ENCODE measurements around the gene MSANTD1.

Gene MSANTD1

DNA sequence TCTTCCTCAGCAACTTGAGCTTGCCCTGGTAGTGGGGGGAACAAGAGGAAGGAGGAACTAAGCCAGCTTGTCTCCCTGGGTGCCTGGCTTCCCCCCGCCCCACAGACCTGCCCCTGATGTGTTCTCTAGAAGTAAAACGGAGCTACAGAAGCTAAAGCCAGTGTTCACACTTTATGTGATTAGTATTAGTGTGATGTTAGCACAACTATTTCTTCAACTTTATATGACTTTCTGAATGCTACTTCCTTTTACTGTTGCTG is 54.5 kb downstream of the MSANTD1 start (continued):
- TF ChIP-seq, protein P1, sequence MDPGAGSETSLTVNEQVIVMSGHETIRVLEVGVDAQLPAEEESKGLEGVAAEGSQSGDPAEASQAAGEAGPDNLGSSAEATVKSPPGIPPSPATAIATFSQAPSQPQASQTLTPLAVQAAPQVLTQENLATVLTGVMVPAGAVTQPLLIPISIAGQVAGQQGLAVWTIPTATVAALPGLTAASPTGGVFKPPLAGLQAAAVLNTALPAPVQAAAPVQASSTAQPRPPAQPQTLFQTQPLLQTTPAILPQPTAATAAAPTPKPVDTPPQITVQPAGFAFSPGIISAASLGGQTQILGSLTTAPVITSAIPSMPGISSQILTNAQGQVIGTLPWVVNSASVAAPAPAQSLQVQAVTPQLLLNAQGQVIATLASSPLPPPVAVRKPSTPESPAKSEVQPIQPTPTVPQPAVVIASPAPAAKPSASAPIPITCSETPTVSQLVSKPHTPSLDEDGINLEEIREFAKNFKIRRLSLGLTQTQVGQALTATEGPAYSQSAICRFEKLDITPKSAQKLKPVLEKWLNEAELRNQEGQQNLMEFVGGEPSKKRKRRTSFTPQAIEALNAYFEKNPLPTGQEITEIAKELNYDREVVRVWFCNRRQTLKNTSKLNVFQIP (CRISPR knock-in tag; IDR thresholded peaks at IDR 0.05; ENCODE audit: borderline replicate concordance, low read depth) = no peak
- TF ChIP-seq, protein P2, sequence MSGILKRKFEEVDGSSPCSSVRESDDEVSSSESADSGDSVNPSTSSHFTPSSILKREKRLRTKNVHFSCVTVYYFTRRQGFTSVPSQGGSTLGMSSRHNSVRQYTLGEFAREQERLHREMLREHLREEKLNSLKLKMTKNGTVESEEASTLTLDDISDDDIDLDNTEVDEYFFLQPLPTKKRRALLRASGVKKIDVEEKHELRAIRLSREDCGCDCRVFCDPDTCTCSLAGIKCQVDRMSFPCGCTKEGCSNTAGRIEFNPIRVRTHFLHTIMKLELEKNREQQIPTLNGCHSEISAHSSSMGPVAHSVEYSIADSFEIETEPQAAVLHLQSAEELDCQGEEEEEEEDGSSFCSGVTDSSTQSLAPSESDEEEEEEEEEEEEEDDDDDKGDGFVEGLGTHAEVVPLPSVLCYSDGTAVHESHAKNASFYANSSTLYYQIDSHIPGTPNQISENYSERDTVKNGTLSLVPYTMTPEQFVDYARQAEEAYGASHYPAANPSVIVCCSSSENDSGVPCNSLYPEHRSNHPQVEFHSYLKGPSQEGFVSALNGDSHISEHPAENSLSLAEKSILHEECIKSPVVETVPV (CRISPR knock-in tag; IDR thresholded peaks at IDR 0.05) = no peak
- TF ChIP-seq ZFP3 (CRISPR knock-in tag; IDR thresholded peaks at IDR 0.05) (no peak), GLIS3 (CRISPR knock-in tag; IDR thresholded peaks at IDR 0.05) (no peak), BACH2 (CRISPR knock-in tag; IDR thresholded peaks at IDR 0.05; ENCODE audit: borderline replicate concordance) (no peak), CSDC2 (CRISPR knock-in tag; IDR thresholded peaks at IDR 0.05) (no peak)
- TF ChIP-seq, protein P3, sequence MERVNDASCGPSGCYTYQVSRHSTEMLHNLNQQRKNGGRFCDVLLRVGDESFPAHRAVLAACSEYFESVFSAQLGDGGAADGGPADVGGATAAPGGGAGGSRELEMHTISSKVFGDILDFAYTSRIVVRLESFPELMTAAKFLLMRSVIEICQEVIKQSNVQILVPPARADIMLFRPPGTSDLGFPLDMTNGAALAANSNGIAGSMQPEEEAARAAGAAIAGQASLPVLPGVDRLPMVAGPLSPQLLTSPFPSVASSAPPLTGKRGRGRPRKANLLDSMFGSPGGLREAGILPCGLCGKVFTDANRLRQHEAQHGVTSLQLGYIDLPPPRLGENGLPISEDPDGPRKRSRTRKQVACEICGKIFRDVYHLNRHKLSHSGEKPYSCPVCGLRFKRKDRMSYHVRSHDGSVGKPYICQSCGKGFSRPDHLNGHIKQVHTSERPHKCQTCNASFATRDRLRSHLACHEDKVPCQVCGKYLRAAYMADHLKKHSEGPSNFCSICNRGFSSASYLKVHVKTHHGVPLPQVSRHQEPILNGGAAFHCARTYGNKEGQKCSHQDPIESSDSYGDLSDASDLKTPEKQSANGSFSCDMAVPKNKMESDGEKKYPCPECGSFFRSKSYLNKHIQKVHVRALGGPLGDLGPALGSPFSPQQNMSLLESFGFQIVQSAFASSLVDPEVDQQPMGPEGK (CRISPR knock-in tag; IDR thresholded peaks at IDR 0.05; ENCODE audit: borderline replicate concordance) = no peak

DNA sequence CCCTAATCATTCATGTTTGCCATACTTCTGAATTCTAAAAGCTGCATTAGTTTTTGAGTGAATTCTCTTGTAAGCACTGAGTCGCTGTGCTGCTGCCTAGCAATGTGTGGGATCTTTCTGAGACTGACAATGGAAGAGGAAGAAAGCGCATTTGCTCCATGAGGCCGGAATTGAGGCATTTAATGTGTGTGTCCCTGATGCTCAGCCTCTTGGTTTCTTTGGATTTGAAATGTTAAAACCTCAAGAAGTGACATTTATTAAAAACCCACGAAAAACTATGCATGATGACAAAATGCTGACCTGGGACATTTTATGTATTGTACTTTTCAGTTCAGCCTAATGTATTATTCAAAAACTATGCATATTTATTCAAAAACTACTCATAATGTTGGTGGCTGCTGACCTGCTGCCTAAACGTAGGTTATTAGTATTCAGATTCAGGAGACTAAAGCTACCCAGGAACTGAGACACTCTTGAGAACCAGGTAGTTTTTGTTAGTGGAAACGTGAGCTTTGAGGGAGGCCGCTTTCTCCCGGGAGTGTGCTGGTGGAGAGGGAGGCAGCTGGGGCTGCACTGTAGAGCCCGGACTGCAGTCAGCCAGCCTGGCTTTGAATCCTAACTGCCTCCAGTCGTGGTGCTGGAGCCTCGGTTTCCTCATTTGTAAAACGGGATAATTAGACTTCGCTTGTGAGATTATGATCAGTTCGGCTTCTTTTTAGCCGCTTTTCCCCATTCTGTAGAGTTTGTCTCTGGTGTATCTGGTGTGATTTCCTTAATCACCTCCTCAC is 55.2 kb downstream of the MSANTD1 start:
- ATAC-seq = 0 out of 3 replicates have a peak, but pooled peaks have one; percentile 16
- TF ChIP-seq RARB (CRISPR knock-in tag; IDR thresholded peaks at IDR 0.05) = no peak
- TF ChIP-seq, protein P1 (CRISPR knock-in tag; IDR thresholded peaks at IDR 0.05; ENCODE audit: borderline replicate concordance, low read depth) = no peak
- no peak for TF ChIP-seq ZNF565 (CRISPR knock-in tag; conservative IDR thresholded peaks at IDR 0.05; ENCODE audit: low read depth)
- no peak for TF ChIP-seq BACH2 (CRISPR knock-in tag; IDR thresholded peaks at IDR 0.05; ENCODE audit: borderline replicate concordance)
- TF ChIP-seq, protein P3 (CRISPR knock-in tag; IDR thresholded peaks at IDR 0.05; ENCODE audit: borderline replicate concordance) = no peak
- TF ChIP-seq OSR1 (CRISPR knock-in tag; IDR thresholded peaks at IDR 0.05) = no peak
- TF ChIP-seq PPARA (CRISPR knock-in tag; IDR thresholded peaks at IDR 0.05; ENCODE audit: borderline replicate concordance) = no peak
- TF ChIP-seq TCF4 (CRISPR knock-in tag; IDR thresholded peaks at IDR 0.05; ENCODE audit: borderline replicate concordance) = no peak
- TF ChIP-seq ISL1 (CRISPR knock-in tag; IDR thresholded peaks at IDR 0.05) = no peak
- TF ChIP-seq ZFP3 (CRISPR knock-in tag; IDR thresholded peaks at IDR 0.05) = no peak
- no peak for TF ChIP-seq CSDC2 (CRISPR knock-in tag; IDR thresholded peaks at IDR 0.05)
- no peak for TF ChIP-seq GLIS3 (CRISPR knock-in tag; IDR thresholded peaks at IDR 0.05)

DNA sequence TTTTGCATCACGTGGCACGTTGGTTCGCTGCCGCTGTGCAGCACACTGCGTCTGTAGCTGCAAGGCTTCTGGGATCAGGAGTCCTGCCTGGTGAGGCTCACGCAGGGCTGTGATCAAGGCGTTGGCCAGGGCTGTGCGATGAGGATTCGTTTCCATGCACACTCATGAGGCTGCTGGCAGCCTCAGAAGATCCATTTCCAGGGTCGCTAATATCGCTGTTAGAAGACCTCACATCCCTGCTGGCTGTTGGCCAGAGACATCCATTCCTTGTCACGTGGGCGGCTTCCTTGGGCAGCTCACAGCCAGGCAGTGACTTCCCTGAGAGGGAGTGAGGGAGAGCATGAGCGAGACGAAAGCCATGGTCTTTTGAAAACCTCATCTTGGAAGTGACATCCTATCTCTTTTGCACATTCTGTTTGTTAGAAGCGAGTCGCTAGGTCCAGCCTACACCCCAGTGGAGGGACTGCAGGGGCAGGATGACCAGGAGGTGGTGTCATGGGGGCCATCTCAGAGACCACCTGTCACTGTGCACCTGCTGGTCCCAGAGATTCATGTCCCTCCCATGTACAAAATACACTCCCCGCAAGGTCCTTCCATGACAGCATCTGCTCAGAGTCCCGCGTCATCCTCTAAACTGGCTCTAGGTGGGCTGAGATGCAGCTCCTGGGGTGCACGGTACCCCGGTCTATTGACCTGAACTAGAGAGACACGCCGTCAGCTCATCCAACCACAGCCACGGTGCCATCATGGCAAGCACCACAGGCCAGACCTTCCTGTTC is 56.1 kb downstream of the MSANTD1 start:
- TF ChIP-seq, protein P4, sequence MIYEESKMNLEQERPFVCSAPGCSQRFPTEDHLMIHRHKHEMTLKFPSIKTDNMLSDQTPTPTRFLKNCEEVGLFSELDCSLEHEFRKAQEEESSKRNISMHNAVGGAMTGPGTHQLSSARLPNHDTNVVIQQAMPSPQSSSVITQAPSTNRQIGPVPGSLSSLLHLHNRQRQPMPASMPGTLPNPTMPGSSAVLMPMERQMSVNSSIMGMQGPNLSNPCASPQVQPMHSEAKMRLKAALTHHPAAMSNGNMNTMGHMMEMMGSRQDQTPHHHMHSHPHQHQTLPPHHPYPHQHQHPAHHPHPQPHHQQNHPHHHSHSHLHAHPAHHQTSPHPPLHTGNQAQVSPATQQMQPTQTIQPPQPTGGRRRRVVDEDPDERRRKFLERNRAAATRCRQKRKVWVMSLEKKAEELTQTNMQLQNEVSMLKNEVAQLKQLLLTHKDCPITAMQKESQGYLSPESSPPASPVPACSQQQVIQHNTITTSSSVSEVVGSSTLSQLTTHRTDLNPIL (CRISPR knock-in tag; IDR thresholded peaks at IDR 0.05; ENCODE audit: low read depth) = no peak
- TF ChIP-seq OSR1 (CRISPR knock-in tag; IDR thresholded peaks at IDR 0.05) = no peak
- no peak for TF ChIP-seq ESRRG (CRISPR knock-in tag; IDR thresholded peaks at IDR 0.05)
- no peak for TF ChIP-seq ARNTL (CRISPR knock-in tag; IDR thresholded peaks at IDR 0.05; ENCODE audit: borderline replicate concordance, low read depth)
- ATAC-seq = peak; percentile 56

Measured in SK-N-SH treated with all-trans-retinoic acid at 6 μM for 48 hours (cell line).